ENCODE results near the gene SYT17. TPM values are rescaled to one million over a fixed set of nuclear protein-coding genes. Genes with fewer than 3 reads are reported as not detected.

The SYT17 gene
- polyA plus RNA-seq, 3 donors, result 0.81 to 4.9 (median 1.1) TPM

- Histone ChIP-seq H3K9ac (ENCODE audit: insufficient read depth, low read length, poor library complexity, severe bottlenecking) (no peak overlapping the region), H3K36me3 (replicated peaks in 1 of 2; ENCODE audit: control insufficient read depth in 1 of 2, insufficient read depth in 2 of 2, low read length in 2 of 2) (no peaks in the 10 kb centered on the region), H3K27me3 (ENCODE audit: control insufficient read depth in 2 of 2, insufficient read depth in 2 of 2, low read length in 2 of 2) (peaks cover 2 to 4% of the 10 kb centered on the region in 2 donors), H3K4me3 (replicated peaks in 1 of 3; ENCODE audit: low read depth in 2 of 3, low read length in 3 of 3) (no peak overlapping the region), H3K4me1 (ENCODE audit: control insufficient read depth in 1 of 2, insufficient read depth in 2 of 2, low read length in 2 of 2) (peaks cover 9 to 12% of the 10 kb centered on the region in 2 donors), H3K27ac (ENCODE audit: low read depth in 1 of 2, low read length in 2 of 2) (no peak overlapping the region), H3K4me2 (replicated peaks; ENCODE audit: extremely low read depth, low read length, poor library complexity, severe bottlenecking) (no peak overlapping the region), H3K9me3 (replicated peaks in 1 of 2; ENCODE audit: control insufficient read depth in 1 of 2, insufficient read depth in 1 of 2, low read length in 2 of 2) (no peaks in the 10 kb centered on the region), H2AFZ (ENCODE audit: insufficient read depth, low read depth, low read length, poor library complexity, severe bottlenecking) (no peak overlapping the region), H3K79me2 (ENCODE audit: insufficient read depth, low read length) (no peaks in the 10 kb centered on the region), H4K20me1 (ENCODE audit: insufficient read depth, low read length) (no peaks in the 10 kb centered on the region)
- Mint-ChIP-seq H3K27me3 (ENCODE audit: low read depth in 3 of 3) (peaks cover 3 to 14% (median 12%) of the 10 kb centered on the region in 3 donors), H3K36me3 (no peaks in the 10 kb centered on the region), H3K27ac (no peak overlapping the region), H3K4me3 (no peak overlapping the region), H3K4me1 (peaks cover 18% of the 10 kb centered on the region), H3K9me3 (no peaks in the 10 kb centered on the region)
- WGBS (ENCODE audit: insufficient coverage), result 86% methylated on average over 4 of the region's 7 CpGs
- intact Hi-C loops (cut with micrococcal nuclease), result no loop called here
- DNase-seq, result no peak
- TF ChIP-seq CTCF (IDR thresholded peaks at IDR 0.05), result no peak
Observed at GRCh38 chr16:19288872-19289799, 121.1 kb downstream of the SYT17 start.

GRCh38 chr16:19289811-19290485 is 121.9 kb downstream of the SYT17 start:
- H3K4me3 ChIP-seq (replicated peaks in 1 of 3; ENCODE audit: low read depth in 2 of 3, low read length in 3 of 3), result no peak overlapping the region
- H3K27ac ChIP-seq (ENCODE audit: low read depth in 1 of 2, low read length in 2 of 2), result no peak overlapping the region
- H3K9me3 ChIP-seq (replicated peaks in 1 of 2; ENCODE audit: control insufficient read depth in 1 of 2, insufficient read depth in 1 of 2, low read length in 2 of 2), result no peaks in the 10 kb centered on the region
- Mint-ChIP-seq H3K9me3 (no peaks in the 10 kb centered on the region), H3K27ac (peak overlapping the region in 1 of 7 donors; percentile 58), H3K4me1 (peaks cover 26% of the 10 kb centered on the region), H3K36me3 (no peaks in the 10 kb centered on the region), H3K4me3 (peak overlapping the region in 1 of 2 donors; percentile 4), H3K27me3 (ENCODE audit: low read depth in 3 of 3) (peaks cover 3 to 11% (median 10%) of the 10 kb centered on the region in 3 donors)
- no peak overlapping the region for H3K4me2 ChIP-seq (replicated peaks; ENCODE audit: extremely low read depth, low read length, poor library complexity, severe bottlenecking)
- H3K4me1 ChIP-seq (ENCODE audit: control insufficient read depth in 1 of 2, insufficient read depth in 2 of 2, low read length in 2 of 2), result peaks cover 17 to 20% of the 10 kb centered on the region in 2 donors
- H3K36me3 ChIP-seq (replicated peaks in 1 of 2; ENCODE audit: control insufficient read depth in 1 of 2, insufficient read depth in 2 of 2, low read length in 2 of 2), result no peaks in the 10 kb centered on the region
- DNase-seq, result no peak
- no peak overlapping the region for H2AFZ ChIP-seq (ENCODE audit: insufficient read depth, low read depth, low read length, poor library complexity, severe bottlenecking)
- WGBS (ENCODE audit: insufficient coverage), result 61% methylated on average over 6 of the region's 7 CpGs
- intact Hi-C loops (cut with micrococcal nuclease), result no loop called here
- peaks cover 2 to 4% of the 10 kb centered on the region in 2 donors for H3K27me3 ChIP-seq (ENCODE audit: control insufficient read depth in 2 of 2, insufficient read depth in 2 of 2, low read length in 2 of 2)
- no peaks in the 10 kb centered on the region for H4K20me1 ChIP-seq (ENCODE audit: insufficient read depth, low read length)
- no peaks in the 10 kb centered on the region for H3K79me2 ChIP-seq (ENCODE audit: insufficient read depth, low read length)
- no peak overlapping the region for H3K9ac ChIP-seq (ENCODE audit: insufficient read depth, low read length, poor library complexity, severe bottlenecking)
- no peak for TF ChIP-seq CTCF (IDR thresholded peaks at IDR 0.05)
